Stimulated activated CD8-positive, alpha-beta memory T cell treated with anti-CD3 and anti-CD28 coated beads, Interleukin-4, amount 100 ng/mL, for 1 hour (primary cell): Measurements from ENCODE around the gene UGT1A10.
"Not testable (repeated sequence)": the region's sequence is repeated elsewhere in the genome, so short reads cannot be mapped to it uniquely, and the experiment has no call there.

Experiments used
- DNase-seq, 2 donors: peaks; one replicate each; pipeline ENCODE4 v3.0.0-alpha.2; 2020; ENCODE audit warnings: low read depth in 2 of 2, low spot score in 1 of 2

UGT1A10 gene

GRCh38 chr2:233655043-233655442, 18.8 kb downstream of the UGT1A10 start:
- no peak for DNase-seq

- DNase-seq: not testable (repeated sequence)
Observed at GRCh38 chr2:233655943-233656342, 19.7 kb downstream of the UGT1A10 start.

GRCh38 chr2:233656443-233656842, 20.2 kb downstream of the UGT1A10 start:
- no peak for DNase-seq

GRCh38 chr2:233658610-233659009, 22.4 kb downstream of the UGT1A10 start:
- DNase-seq: no peak

- no peak for DNase-seq
Observed at GRCh38 chr2:233663911-233664310, 27.7 kb downstream of the UGT1A10 start.

- no peak for DNase-seq
Observed at GRCh38 chr2:233668605-233669260, 32.5 kb downstream of the UGT1A10 start.

- no peak for DNase-seq
Observed at GRCh38 chr2:233671290-233672161, 35.3 kb downstream of the UGT1A10 start, which contains the start of gene UGT1A9. UGT1A9 (plus strand) TSS chr2:233671898; CDS start chr2:233671935, 37 bp downstream.

- DNase-seq: no peak
Observed at GRCh38 chr2:233672886-233673285, 36.6 kb downstream of the UGT1A10 start.

- no peak for DNase-seq
Observed at GRCh38 chr2:233673896-233674295, 37.6 kb downstream of the UGT1A10 start.

GRCh38 chr2:233674314-233674713, 38.1 kb downstream of the UGT1A10 start:
- no peak for DNase-seq

- no peak for DNase-seq
Observed at GRCh38 chr2:233674995-233675394, 38.7 kb downstream of the UGT1A10 start.

- DNase-seq: no peak
Observed at GRCh38 chr2:233676046-233676445, 39.8 kb downstream of the UGT1A10 start.

- no peak for DNase-seq
Observed at GRCh38 chr2:233679196-233679595, 42.9 kb downstream of the UGT1A10 start.

- no peak for DNase-seq
Observed at GRCh38 chr2:233680361-233681045, 44.3 kb downstream of the UGT1A10 start.

- no peak for DNase-seq
Observed at GRCh38 chr2:233681521-233682099, 45.4 kb downstream of the UGT1A10 start, which contains the start of gene UGT1A7. UGT1A7 (plus strand) TSS chr2:233681901; CDS start chr2:233681938, 37 bp downstream.

GRCh38 chr2:233684640-233685039, 48.4 kb downstream of the UGT1A10 start:
- DNase-seq: no peak

GRCh38 chr2:233686928-233687327, 50.7 kb downstream of the UGT1A10 start:
- no peak for DNase-seq

- DNase-seq: no peak
Observed at GRCh38 chr2:233688341-233688740, 52.1 kb downstream of the UGT1A10 start.

- no peak for DNase-seq
Observed at GRCh38 chr2:233689031-233689430, 52.8 kb downstream of the UGT1A10 start.

- DNase-seq: no peak
Observed at GRCh38 chr2:233689501-233689900, 53.3 kb downstream of the UGT1A10 start.

GRCh38 chr2:233690444-233690843, 54.2 kb downstream of the UGT1A10 start:
- no peak for DNase-seq
